Stimulated activated CD4-positive, alpha-beta T cell treated with anti-CD3 and anti-CD28 coated beads, Interleukin-4, amount 100 ng/mL, for 1 hour (primary cell): ENCODE data around the gene APEX2.
"Not testable (repeated sequence)": the region's sequence is repeated elsewhere in the genome, so short reads cannot be mapped to it uniquely, and the experiment has no call there.

Source experiments
- DNase-seq: peaks from one replicate; pipeline ENCODE4 v3.0.0-alpha.2; 2020

APEX2 gene

GRCh38 chrX:55014897-55015299 is 14.7 kb downstream of the APEX2 start:
- no peak for DNase-seq

- no peak for DNase-seq
These were observed 26.0 kb downstream of the APEX2 start for GRCh38 chrX:55026143-55026542.

- DNase-seq, result no peak
These were observed 26.7 kb downstream of the APEX2 start for GRCh38 chrX:55026840-55027239.

GRCh38 chrX:55028040-55028439 is 27.9 kb downstream of the APEX2 start:
- DNase-seq, result no peak

- no peak for DNase-seq
These were observed 28.4 kb downstream of the APEX2 start for GRCh38 chrX:55028611-55029010.

GRCh38 chrX:55029291-55029690 is 29.1 kb downstream of the APEX2 start:
- no peak for DNase-seq

- DNase-seq, result no peak
These were observed 30.4 kb downstream of the APEX2 start, which contains the start of gene ALAS2 for GRCh38 chrX:55030271-55031205. Gene ALAS2 (minus strand): TSS chrX:55030977. CDS start chrX:55026000, 4,977 bp downstream.

- no peak for DNase-seq
These were observed 33.3 kb downstream of the APEX2 start for GRCh38 chrX:55033429-55033828.

GRCh38 chrX:55039471-55039870 is 39.3 kb downstream of the APEX2 start:
- DNase-seq, result no peak

- DNase-seq, result no peak
These were observed 41.4 kb downstream of the APEX2 start for GRCh38 chrX:55041514-55041913.

- DNase-seq, result not testable (repeated sequence)
These were observed 50.4 kb downstream of the APEX2 start for GRCh38 chrX:55050599-55050998.

GRCh38 chrX:55056820-55057674 is 56.9 kb downstream of the APEX2 start:
- DNase-seq, result no peak

GRCh38 chrX:55057675-55058249 is 57.6 kb downstream of the APEX2 start:
- DNase-seq, result no peak
